GM23248 (cell line): ENCODE results near the gene LDLRAD3.

ENCODE experiments used
- EZH2 ChIP-seq: fragments of 200-600 bp; sonication (generic); IDR thresholded peaks from 2 replicates; pipeline ENCODE4 v1.6.1; 2018; ENCODE audit warnings: antibody characterized with exemption, mild to moderate bottlenecking; ENCODE audit not compliant: insufficient read depth, poor library complexity, severe bottlenecking
- EZH2phosphoT487 ChIP-seq: fragments of 200-600 bp; sonication (generic); IDR thresholded peaks from 2 replicates; pipeline ENCODE4 v1.6.1; 2018; ENCODE audit warnings: antibody characterized with exemption, moderate library complexity, mild to moderate bottlenecking, low read depth; ENCODE audit not compliant: insufficient read depth

DNA sequence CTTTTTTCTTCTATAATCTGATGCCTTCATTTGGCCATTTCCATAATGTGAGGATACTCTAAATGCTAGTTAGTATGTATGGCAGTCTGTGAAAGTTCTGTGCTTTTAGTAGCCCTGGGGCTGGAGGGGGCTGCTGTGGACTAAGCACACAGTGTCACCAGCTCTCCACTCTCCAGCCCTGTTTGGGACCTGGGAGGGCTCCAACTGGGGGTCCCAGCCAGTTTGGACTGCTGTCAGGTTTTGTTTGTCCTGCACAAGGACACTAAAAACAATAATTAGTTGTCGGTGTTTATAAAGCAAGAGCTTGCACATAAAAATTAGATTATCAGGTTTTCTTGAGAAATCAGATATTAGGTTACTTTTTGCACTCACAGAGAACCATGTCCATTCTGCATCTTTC lies 103.1 kb downstream of the LDLRAD3 start:
- TF ChIP-seq EZH2: no peak
- TF ChIP-seq EZH2phosphoT487: no peak
